Cardiac muscle cell (in vitro differentiated cells and primary cell): ENCODE data around the gene XRN2. TPM values are rescaled to one million over a fixed set of nuclear protein-coding genes. Genes with fewer than 3 reads are reported as not detected.

Experiments
- DNase-seq, 2 donors: peaks; one replicate each; pipeline versions ENCODE4 v3.0.0 to v3.0.0-alpha.2; 2010 to 2017; ENCODE audit warnings: low read depth in 1 of 2, low spot score in 1 of 2
- H3K27ac ChIP-seq: fragments of 200-600 bp; sonication (generic); 2 replicates; pipeline ENCODE4 v1.5.1; 2016
- H3K27me3 ChIP-seq: fragments of 200-600 bp; sonication (generic); 2 replicates; pipeline ENCODE4 v1.6.0; 2016; ENCODE audit warnings: control low read depth
- H3K36me3 ChIP-seq: fragments of 200-600 bp; sonication (generic); 2 replicates; pipeline ENCODE4 v1.5.1; 2016; ENCODE audit warnings: control low read depth
- H3K4me1 ChIP-seq: fragments of 200-600 bp; sonication (generic); 2 replicates; pipeline ENCODE4 v1.8.1; 2017; ENCODE audit warnings: low read depth, mild to moderate bottlenecking, mixed run types
- H3K4me3 ChIP-seq: fragments of 200-600 bp; sonication (generic); 2 replicates; pipeline ENCODE4 v1.5.1; 2016; ENCODE audit warnings: mild to moderate bottlenecking
- H3K9me3 ChIP-seq: fragments of 200-600 bp; sonication (generic); 2 replicates; pipeline ENCODE4 v1.5.1; 2017; ENCODE audit warnings: low read depth, mild to moderate bottlenecking, control low read depth
- polyA plus RNA-seq: library from polyadenylated mRNA; unstranded; fragments of >200 nt; fragmentation: Nextera tagmentation; extraction: Ambion mirVana; gene quantifications from 2 replicates; pipeline ENCODE4 v1.2.1, GENCODE V29; 2016
- total RNA-seq: library from RNA; depleted of rRNA; stranded (reverse); fragments of >200 nt; gene quantifications from 2 replicates; pipeline ENCODE4 v1.2.3, GENCODE V29; 2016
- TF ChIP-seq, protein P1 (sequence below): IDR thresholded peaks from 2 replicates; pipeline ENCODE4 v1.5.1; 2012; ENCODE audit warnings: low read depth, mild to moderate bottlenecking, low read length

Gene XRN2
- total and polyA plus RNA-seq, 2 experiments from 2014 or later, result 54.5 to 59.8 TPM

DNA sequence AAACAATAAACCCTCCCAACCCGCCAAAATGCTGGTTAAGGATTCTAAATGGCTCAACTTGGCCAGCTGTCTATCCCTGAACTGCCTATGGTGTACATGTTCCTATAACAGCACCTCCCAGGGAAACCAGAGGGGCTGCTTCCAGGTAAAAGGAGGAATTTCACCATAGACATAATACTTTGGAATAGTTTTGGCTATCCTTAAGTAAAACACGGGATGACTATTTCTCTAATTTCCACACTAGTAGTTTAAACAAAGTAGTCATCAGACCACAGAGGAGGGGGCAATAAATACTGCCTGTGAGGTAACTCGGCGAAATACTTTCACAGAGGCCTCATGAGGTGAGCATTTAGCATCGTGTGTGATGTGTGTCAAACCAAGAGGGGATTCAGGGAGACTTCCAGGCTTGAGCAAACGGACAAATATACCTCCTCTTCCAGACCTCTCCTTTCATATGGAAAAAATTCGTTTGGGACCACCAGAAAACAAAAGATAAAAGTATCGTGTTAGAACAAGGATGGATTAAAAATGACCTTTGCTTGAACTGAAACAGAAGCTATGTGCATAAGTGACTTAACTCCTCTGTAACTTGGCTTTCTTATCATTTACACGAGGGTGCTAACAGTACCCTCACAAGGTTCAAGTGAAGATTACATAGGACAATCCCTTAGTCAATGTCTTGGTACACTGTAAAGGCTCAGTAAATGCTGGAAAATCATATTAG, 1.0 kb upstream of the XRN2 start:
- Histone ChIP-seq H3K27ac (peak overlapping the region; percentile 97), H3K9me3 (no peaks in the 10 kb centered on the region), H3K4me3 (peak overlapping the region; percentile 88), H3K27me3 (peaks cover 5% of the 10 kb centered on the region), H3K36me3 (no peaks in the 10 kb centered on the region), H3K4me1 (peaks cover 10% of the 10 kb centered on the region)
- TF ChIP-seq, protein P1, sequence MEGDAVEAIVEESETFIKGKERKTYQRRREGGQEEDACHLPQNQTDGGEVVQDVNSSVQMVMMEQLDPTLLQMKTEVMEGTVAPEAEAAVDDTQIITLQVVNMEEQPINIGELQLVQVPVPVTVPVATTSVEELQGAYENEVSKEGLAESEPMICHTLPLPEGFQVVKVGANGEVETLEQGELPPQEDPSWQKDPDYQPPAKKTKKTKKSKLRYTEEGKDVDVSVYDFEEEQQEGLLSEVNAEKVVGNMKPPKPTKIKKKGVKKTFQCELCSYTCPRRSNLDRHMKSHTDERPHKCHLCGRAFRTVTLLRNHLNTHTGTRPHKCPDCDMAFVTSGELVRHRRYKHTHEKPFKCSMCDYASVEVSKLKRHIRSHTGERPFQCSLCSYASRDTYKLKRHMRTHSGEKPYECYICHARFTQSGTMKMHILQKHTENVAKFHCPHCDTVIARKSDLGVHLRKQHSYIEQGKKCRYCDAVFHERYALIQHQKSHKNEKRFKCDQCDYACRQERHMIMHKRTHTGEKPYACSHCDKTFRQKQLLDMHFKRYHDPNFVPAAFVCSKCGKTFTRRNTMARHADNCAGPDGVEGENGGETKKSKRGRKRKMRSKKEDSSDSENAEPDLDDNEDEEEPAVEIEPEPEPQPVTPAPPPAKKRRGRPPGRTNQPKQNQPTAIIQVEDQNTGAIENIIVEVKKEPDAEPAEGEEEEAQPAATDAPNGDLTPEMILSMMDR, result no peak
- no peak for DNase-seq

DNA sequence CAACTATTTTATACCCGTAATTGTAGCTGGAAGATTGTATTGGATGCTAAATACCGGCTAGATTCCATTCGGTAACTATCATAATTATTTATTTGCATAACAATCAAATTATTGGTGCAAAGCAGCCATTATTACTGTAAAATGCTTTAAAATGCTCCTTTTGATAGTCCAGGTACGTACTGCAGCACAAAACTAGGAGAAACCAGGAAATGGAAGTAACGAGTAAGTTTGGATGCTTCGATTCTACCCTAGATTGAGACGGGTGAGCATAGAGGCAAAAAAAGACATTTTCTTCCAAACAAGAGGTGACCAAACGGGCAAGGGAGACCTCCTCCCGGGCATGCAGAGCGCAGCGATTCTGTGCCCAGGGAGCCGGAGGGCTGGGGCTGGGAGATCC, 469 bp upstream of the XRN2 start:
- H3K4me3 ChIP-seq, result peak overlapping the region; percentile 88
- H3K27ac ChIP-seq, result peak overlapping the region; percentile 97
- TF ChIP-seq, protein P1, result no peak
- H3K36me3 ChIP-seq, result no peaks in the 10 kb centered on the region
- H3K4me1 ChIP-seq, result peaks cover 10% of the 10 kb centered on the region
- DNase-seq, result no peak
- no peaks in the 10 kb centered on the region for H3K9me3 ChIP-seq
- no peaks in the 10 kb centered on the region for H3K27me3 ChIP-seq

DNA sequence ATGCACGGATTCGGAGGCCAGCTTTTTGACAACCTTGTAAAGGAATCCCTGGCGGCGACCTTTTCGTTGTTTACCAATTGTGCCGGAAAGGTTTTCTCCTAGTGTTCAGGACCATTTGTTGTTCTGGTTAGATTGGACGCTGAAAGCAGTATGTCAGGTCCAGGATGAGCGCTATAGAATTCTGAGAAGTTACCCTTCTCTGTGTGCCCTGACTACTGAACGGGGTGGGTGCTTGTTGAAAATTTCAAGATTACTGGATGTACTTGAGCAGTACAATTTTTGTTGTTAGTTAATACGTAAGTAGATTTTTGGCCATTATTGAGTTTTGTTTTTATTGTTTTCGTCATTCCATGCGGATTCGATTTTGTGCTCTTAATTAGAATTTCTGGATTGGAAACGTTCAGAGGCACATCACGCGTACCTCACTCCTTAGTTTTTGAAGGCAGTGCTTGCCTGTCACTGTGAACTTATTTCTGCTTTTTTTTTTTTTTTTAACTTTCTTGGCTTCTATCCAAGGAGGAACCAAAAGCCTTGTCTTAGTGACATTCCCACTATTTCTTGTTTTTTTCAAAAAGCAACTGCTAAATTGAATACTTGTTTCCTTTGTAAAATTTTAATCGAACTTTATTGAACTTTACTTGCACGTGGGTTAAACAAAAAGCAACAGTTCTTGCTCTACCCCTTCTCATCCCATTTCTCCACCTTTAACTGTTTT, 898 bp downstream of the XRN2 start:
- Histone ChIP-seq H3K4me3 (peak overlapping the region; percentile 88), H3K36me3 (no peaks in the 10 kb centered on the region), H3K9me3 (no peaks in the 10 kb centered on the region), H3K27me3 (no peaks in the 10 kb centered on the region), H3K4me1 (peaks cover 10% of the 10 kb centered on the region), H3K27ac (peak overlapping the region; percentile 97)
- TF ChIP-seq, protein P1, result no peak
- peak in 1 of 2 donors; percentile 36 for DNase-seq

DNA sequence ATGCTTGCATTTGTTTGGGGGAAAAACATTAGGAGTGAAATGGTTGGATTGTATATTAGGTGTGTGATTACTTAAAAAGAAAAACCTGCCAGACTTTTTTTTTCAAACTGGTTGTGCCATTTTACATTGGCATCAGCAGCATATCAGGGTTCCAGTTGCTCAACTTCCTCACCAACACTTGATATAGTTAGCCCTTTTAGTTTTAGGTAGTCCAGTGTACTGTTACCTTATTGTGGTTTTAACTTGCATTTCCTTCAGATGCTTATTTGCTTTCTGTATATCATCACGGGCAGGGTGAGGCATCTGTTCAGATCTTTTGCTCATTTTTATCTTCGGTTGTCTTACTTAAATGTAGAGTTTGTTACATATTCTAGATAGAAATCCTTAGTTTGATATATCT, 5.2 kb downstream of the XRN2 start:
- no peak for DNase-seq
- no peaks in the 10 kb centered on the region for H3K9me3 ChIP-seq
- no peaks in the 10 kb centered on the region for H3K36me3 ChIP-seq
- no peaks in the 10 kb centered on the region for H3K27me3 ChIP-seq
- TF ChIP-seq, protein P1, result no peak
- H3K4me1 ChIP-seq, result peaks cover 12% of the 10 kb centered on the region
- H3K27ac ChIP-seq, result no peak overlapping the region
- no peak overlapping the region for H3K4me3 ChIP-seq

DNA sequence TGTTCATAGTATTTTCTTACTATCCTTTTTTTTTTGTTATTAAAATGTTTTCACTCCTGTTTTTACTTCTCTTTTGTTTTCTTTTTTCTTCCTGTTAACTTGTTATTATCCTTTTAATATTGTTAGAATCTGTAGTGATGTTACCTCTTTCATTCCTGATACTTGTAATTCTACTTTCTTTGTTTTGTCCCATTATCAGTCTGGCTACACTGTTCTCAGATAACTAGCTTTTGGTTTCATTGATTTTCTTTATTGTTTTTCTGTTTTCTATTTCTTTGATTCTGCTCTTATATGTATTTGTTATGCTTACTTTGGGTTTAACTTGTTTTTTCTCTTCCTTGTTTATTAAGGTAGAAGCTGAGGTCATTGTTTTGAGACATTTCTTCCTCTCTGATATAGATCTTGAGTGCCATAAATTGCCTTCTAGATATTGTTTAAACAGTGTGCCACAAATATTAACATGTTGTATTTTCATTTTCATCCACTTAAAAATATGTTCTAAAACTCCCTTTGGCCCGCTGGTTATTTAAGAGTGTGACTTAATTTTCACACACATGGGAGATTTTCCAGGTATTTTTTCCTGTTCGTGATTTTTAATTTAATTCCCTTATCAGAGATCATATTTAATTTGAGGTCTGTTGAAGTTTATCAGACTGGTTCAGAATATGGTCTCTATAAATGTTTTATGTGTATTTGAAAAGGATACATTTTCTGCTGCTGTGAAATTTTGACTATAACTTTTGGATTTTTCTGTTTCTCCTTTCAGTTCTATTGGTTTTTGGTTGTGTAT, 6.7 kb downstream of the XRN2 start:
- H3K27ac ChIP-seq, result no peak overlapping the region
- TF ChIP-seq, protein P1, result no peak
- no peaks in the 10 kb centered on the region for H3K27me3 ChIP-seq
- no peaks in the 10 kb centered on the region for H3K36me3 ChIP-seq
- no peak overlapping the region for H3K4me3 ChIP-seq
- no peak for DNase-seq
- H3K9me3 ChIP-seq, result no peaks in the 10 kb centered on the region
- peaks cover 7% of the 10 kb centered on the region for H3K4me1 ChIP-seq
